Transverse colon (tissue), 3 donors: ENCODE data around the gene RASA4B.
A peak's percentile ranks its signal among the peaks of the same experiment; 100 is the strongest.
"Not testable (repeated sequence)": the region's sequence is repeated elsewhere in the genome, so short reads cannot be mapped to it uniquely, and the experiment has no call there.

Experiments used
- POLR2A ChIP-seq: fragments of 450-650 bp; IDR thresholded peaks from one replicate; pipeline ENCODE4 v1.6.1; 2016; ENCODE audit warnings: antibody characterized with exemption, mild to moderate bottlenecking, moderate library complexity
- TF ChIP-seq, protein P1 (sequence below), 5 experiments: fragments of 200-600 bp in 3 of 5; fragments of 450-650 bp in 2 of 5; sonication (generic) in 3 of 5; IDR thresholded peaks; 1 replicate in 2 of 5; 2 replicates in 3 of 5; pipeline ENCODE4 v1.5.1; 2016 to 2017; ENCODE audit warnings: antibody characterized with exemption in 5 of 5, inconsistent platforms in 3 of 5, mild to moderate bottlenecking in 2 of 5, moderate library complexity in 1 of 5

DNA sequence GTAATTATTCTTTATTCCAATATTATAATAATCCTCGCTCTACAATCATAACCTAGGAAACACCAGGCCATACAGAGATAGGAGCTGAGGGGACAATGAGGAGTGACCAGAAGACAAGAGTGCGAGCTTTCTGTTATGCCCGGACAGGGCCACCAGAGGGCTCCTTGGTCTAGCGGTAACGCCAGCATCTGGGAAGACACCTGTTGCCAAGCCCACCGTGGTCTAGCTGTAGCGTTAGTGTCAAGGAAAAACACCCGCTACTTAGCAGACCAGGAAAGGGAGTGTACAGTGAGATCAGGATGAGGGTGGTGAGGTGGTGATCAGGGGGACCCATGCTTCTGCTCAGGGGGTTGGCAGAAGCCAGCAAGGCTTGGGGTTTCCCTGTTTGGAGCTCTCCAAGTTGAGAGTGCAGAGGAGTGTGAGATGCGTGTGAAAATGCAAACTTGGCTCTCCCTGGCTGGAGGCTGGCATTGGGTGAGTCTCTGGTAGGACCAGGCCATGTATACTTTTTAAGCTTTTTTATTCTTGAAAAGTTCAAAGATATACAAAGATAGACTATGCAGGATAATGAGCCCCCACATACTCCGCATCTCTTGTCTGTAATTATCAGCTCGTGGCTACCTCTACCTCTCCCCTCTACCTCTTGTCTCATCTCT is 37.5 kb downstream of the RASA4B start:
- TF ChIP-seq, protein P1, sequence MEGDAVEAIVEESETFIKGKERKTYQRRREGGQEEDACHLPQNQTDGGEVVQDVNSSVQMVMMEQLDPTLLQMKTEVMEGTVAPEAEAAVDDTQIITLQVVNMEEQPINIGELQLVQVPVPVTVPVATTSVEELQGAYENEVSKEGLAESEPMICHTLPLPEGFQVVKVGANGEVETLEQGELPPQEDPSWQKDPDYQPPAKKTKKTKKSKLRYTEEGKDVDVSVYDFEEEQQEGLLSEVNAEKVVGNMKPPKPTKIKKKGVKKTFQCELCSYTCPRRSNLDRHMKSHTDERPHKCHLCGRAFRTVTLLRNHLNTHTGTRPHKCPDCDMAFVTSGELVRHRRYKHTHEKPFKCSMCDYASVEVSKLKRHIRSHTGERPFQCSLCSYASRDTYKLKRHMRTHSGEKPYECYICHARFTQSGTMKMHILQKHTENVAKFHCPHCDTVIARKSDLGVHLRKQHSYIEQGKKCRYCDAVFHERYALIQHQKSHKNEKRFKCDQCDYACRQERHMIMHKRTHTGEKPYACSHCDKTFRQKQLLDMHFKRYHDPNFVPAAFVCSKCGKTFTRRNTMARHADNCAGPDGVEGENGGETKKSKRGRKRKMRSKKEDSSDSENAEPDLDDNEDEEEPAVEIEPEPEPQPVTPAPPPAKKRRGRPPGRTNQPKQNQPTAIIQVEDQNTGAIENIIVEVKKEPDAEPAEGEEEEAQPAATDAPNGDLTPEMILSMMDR (IDR thresholded peaks at IDR 0.05) = peak in 4 of 5 experiments; percentile 32 to 65 (median 48)
- TF ChIP-seq POLR2A = not testable (repeated sequence)
